CD4-positive, CD25-positive, alpha-beta regulatory T cell (primary cell): ENCODE data around the gene PCDHA3. TPM values are rescaled to one million over a fixed set of nuclear protein-coding genes. Genes with fewer than 3 reads are reported as not detected.
"Not testable (repeated sequence)": the region's sequence is repeated elsewhere in the genome, so short reads cannot be mapped to it uniquely, and the experiment has no call there.

Experiments
- ATAC-seq, 2 donors: fragments of 150-1000 bp; cut with Tn5 transposase; one replicate each; pipeline ENCODE4 v1.10.0; 2021; ENCODE audit warnings: low read depth in 2 of 2, moderate number of reproducible peaks in 2 of 2, moderate library complexity in 1 of 2
- DNase-seq, 3 donors: peaks; one replicate each; pipeline versions ENCODE4 v3.0.0 to v3.0.0-alpha.2; 2012 to 2022; ENCODE audit warnings: mixed read lengths in 1 of 3
- H3K27ac ChIP-seq: one replicate; pipeline ENCODE4 v1.7.0; 2013; ENCODE audit warnings: mild to moderate bottlenecking, low read length; ENCODE audit not compliant: insufficient read depth, poor library complexity, severe bottlenecking
- H3K27me3 ChIP-seq: one replicate; pipeline ENCODE4 v1.7.0; 2013; ENCODE audit warnings: low read length; ENCODE audit not compliant: control insufficient read depth, insufficient read depth
- H3K36me3 ChIP-seq: one replicate; pipeline ENCODE4 v1.7.0; 2013; ENCODE audit warnings: mild to moderate bottlenecking, low read length, moderate library complexity; ENCODE audit not compliant: control insufficient read depth, insufficient read depth
- H3K4me1 ChIP-seq: 2 replicates; pipeline ENCODE4 v1.7.0; 2013; ENCODE audit warnings: mild to moderate bottlenecking, low read length; ENCODE audit not compliant: insufficient read depth, control insufficient read depth, poor library complexity, severe bottlenecking
- H3K4me3 ChIP-seq: one replicate; pipeline ENCODE4 v1.7.0; 2013; ENCODE audit warnings: low read depth, mild to moderate bottlenecking, low read length, moderate library complexity
- H3K9me3 ChIP-seq, 2 experiments: 1 replicate in 1 of 2; 2 replicates in 1 of 2; pipeline ENCODE4 v1.7.0; 2013; ENCODE audit warnings: low read length in 2 of 2, mild to moderate bottlenecking in 1 of 2, moderate library complexity in 1 of 2; ENCODE audit not compliant: control insufficient read depth in 2 of 2
- H3K27ac Mint-ChIP-seq, 3 donors: one replicate each; pipeline ENCODE4 v1.8.0; 2020 to 2022; ENCODE audit warnings: mild to moderate bottlenecking in 3 of 3, mixed read lengths in 3 of 3, moderate library complexity in 2 of 3
- H3K27me3 Mint-ChIP-seq: one replicate; pipeline ENCODE4 v1.8.0; 2022; ENCODE audit warnings: mild to moderate bottlenecking, mixed read lengths
- H3K36me3 Mint-ChIP-seq: one replicate; pipeline ENCODE4 v1.8.0; 2020; ENCODE audit warnings: mixed read lengths
- H3K4me1 Mint-ChIP-seq, 4 donors: one replicate each; pipeline ENCODE4 v1.8.0; 2020 to 2022; ENCODE audit warnings: mixed read lengths in 4 of 4, mild to moderate bottlenecking in 1 of 4
- H3K4me3 Mint-ChIP-seq, 4 donors: one replicate each; pipeline ENCODE4 v1.8.0; 2020 to 2022; ENCODE audit warnings: mild to moderate bottlenecking in 4 of 4, mixed read lengths in 4 of 4, moderate library complexity in 3 of 4
- H3K9me3 Mint-ChIP-seq, 7 donors: one replicate each; pipeline ENCODE4 v1.8.0; 2020 to 2022; ENCODE audit warnings: mixed read lengths in 7 of 7, mild to moderate bottlenecking in 3 of 7, moderate library complexity in 2 of 7
- polyA plus RNA-seq, 4 donors: library from polyadenylated mRNA; unstranded; fragments of 300-500 nt; fragmentation: Illumina TruSeq; gene quantifications; one replicate each; pipeline ENCODE4 v1.2.3, GENCODE V29; 2021
- total RNA-seq: library from RNA; stranded (reverse); gene quantifications from one replicate; pipeline ENCODE4 v1.2.3, GENCODE V29; 2022

PCDHA3 gene
- total and polyA plus RNA-seq, 5 donors from 2014 or later: not detected

DNA sequence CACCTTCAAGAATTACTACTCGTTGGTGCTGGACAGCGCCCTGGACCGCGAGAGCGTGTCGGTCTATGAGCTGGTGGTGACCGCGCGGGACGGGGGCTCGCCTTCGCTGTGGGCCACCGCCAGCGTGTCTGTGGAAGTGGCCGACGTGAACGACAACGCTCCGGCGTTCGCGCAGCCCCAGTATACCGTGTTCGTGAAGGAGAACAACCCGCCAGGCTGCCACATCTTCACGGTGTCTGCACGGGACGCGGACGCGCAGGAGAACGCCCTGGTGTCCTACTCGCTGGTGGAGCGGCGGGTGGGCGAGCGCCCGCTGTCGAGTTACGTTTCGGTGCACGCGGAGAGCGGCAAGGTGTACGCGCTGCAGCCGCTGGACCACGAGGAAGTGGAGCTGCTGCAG, 22.1 kb downstream of the PCDHA3 start:
- not testable (repeated sequence) for H3K4me1 ChIP-seq, H3K27ac Mint-ChIP-seq, H3K27me3 ChIP-seq, H3K36me3 ChIP-seq, H3K36me3 Mint-ChIP-seq, H3K4me1 Mint-ChIP-seq, H3K4me3 ChIP-seq, ATAC-seq, H3K27ac ChIP-seq, H3K27me3 Mint-ChIP-seq, H3K4me3 Mint-ChIP-seq, DNase-seq
- peaks cover 19 to 35% of the 10 kb centered on the region in 2 experiments for H3K9me3 ChIP-seq
- peaks cover 0 to 27% (median 5%) of the 10 kb centered on the region in 7 donors for H3K9me3 Mint-ChIP-seq

DNA sequence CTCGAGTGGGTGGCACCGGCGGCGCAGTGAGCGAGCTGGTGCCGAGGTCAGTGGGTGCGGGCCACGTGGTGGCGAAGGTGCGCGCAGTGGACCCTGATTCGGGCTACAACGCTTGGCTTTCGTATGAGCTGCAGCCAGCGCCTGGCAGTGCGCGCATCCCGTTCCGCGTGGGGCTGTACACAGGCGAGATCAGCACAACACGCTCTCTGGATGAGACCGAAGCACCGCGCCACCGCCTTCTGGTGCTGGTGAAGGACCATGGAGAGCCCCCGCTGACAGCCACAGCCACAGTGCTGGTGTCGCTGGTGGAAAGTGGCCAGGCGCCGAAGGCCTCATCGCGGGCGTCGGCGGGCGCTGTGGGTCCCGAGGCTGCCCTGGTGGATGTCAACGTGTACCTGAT, 22.6 kb downstream of the PCDHA3 start:
- Mint-ChIP-seq H3K27ac (no peak overlapping the region), H3K9me3 (peaks cover 0 to 25% (median 6%) of the 10 kb centered on the region in 7 donors), H3K27me3 (peaks cover 4% of the 10 kb centered on the region), H3K36me3 (no peaks in the 10 kb centered on the region), H3K4me3 (no peak overlapping the region), H3K4me1 (no peaks in the 10 kb centered on the region)
- Histone ChIP-seq H3K36me3 (no peaks in the 10 kb centered on the region), H3K27ac (no peak overlapping the region), H3K4me3 (no peak overlapping the region), H3K27me3 (peaks cover 2% of the 10 kb centered on the region), H3K4me1 (no peaks in the 10 kb centered on the region), H3K9me3 (peaks cover 19 to 35% of the 10 kb centered on the region in 2 experiments)
- no peak for DNase-seq
- no peak for ATAC-seq

DNA sequence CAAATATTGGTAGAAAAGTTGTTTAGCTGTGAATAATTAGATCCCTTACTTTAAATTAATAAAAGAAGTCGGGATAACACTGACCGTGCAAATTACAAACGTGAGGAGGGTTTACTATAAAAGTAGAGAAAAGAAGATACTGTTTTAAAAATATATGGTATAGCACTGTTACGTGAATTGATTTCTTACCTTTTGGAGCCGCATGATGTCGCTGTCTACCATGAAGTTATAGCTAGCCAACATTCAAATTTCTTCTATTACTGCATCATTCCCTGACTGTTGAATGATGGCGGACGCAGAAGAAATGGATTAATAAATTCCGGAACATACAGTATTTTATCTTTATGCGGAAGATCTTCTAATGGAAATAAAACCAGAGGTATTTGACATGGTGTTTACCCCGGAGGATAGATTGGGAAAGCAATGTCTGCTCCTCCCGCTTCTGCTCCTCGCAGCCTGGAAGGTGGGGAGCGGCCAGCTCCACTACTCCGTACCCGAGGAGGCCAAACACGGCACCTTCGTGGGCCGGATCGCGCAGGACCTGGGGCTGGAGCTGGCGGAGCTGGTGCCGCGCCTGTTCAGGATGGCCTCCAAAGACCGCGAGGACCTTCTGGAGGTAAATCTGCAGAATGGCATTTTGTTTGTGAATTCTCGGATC, 27.0 kb downstream of the PCDHA3 start, which contains the start of gene PCDHA6:
Gene PCDHA6, plus strand, starts transcription at position 257 of the 658 bp plus-strand sequence. Its CDS starts 132 bp downstream, at position 389.
- Mint-ChIP-seq H3K27ac (no peak within 1 kb of the TSS), H3K9me3 (peaks cover 2 to 35% (median 4%) of the 10 kb centered on the region in 7 donors), H3K27me3 (peaks cover 4% of the 10 kb centered on the region), H3K4me3 (no peak within 1 kb of the TSS), H3K4me1 (no peaks in the 10 kb centered on the region), H3K36me3 (no peaks in the 10 kb centered on the region)
- H3K27ac ChIP-seq: no peak within 1 kb of the TSS
- no peaks in the 10 kb centered on the region for H3K4me1 ChIP-seq
- H3K4me3 ChIP-seq: no peak within 1 kb of the TSS
- peaks cover 4% of the 10 kb centered on the region for H3K27me3 ChIP-seq
- ATAC-seq (no peak), DNase-seq (no peak)
- no peaks in the 10 kb centered on the region for H3K36me3 ChIP-seq
- peaks cover 11 to 30% of the 10 kb centered on the region in 2 experiments for H3K9me3 ChIP-seq

DNA sequence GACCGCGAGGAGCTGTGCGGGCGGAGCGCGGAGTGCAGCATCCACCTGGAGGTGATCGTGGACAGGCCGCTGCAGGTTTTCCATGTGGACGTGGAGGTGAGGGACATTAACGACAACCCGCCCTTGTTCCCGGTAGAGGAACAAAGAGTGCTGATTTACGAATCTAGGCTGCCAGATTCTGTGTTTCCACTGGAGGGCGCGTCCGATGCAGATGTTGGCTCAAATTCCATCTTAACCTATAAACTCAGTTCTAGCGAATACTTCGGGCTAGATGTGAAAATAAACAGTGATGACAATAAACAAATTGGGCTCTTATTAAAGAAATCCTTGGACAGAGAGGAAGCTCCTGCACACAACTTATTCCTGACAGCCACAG, 27.5 kb downstream of the PCDHA3 start:
- Histone ChIP-seq H3K27ac (no peak overlapping the region), H3K9me3 (peaks cover 11 to 27% of the 10 kb centered on the region in 2 experiments), H3K4me1 (no peaks in the 10 kb centered on the region), H3K4me3 (no peak overlapping the region), H3K36me3 (no peaks in the 10 kb centered on the region), H3K27me3 (peaks cover 4% of the 10 kb centered on the region)
- Mint-ChIP-seq H3K4me3 (no peak overlapping the region), H3K27me3 (peaks cover 9% of the 10 kb centered on the region), H3K27ac (no peak overlapping the region), H3K36me3 (no peaks in the 10 kb centered on the region), H3K4me1 (no peaks in the 10 kb centered on the region), H3K9me3 (peaks cover 2 to 37% (median 5%) of the 10 kb centered on the region in 7 donors)
- DNase-seq (no peak), ATAC-seq (no peak)

DNA sequence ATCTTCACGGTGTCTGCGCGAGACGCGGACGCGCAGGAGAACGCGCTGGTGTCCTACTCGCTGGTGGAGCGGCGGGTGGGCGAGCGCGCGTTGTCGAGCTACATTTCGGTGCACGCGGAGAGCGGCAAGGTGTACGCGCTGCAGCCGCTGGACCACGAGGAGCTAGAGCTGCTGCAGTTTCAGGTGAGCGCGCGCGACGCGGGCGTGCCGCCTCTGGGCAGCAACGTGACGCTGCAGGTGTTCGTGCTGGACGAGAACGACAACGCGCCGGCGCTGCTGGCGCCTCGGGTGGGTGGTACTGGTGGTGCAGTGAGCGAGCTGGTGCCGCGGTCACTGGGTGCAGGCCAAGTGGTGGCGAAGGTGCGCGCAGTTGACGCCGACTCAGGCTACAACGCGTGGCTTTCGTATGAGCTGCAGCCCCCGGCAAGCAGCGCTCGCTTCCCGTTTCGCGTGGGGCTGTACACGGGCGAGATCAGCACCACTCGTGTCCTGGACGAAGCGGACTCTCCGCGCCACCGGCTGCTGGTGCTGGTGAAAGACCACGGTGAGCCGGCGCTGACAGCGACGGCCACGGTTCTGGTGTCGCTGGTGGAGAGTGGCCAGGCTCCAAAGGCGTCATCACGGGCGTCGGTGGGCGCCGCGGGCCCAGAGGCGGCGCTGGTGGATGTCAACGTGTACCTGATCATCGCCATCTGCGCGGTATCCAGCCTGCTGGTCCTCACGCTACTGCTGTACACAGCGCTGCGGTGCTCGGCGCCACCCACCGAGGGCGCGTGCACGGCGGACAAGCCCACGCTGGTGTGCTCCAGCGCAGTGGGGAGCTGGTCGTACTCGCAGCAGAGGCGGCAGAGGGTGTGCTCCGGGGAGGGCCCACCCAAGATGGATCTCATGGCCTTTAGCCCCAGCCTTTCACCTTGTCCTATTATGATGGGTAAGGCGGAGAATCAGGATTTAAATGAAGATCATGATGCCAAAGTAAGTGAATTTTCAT, 28.9 kb downstream of the PCDHA3 start:
- H3K9me3 Mint-ChIP-seq: peaks cover 2 to 40% (median 6%) of the 10 kb centered on the region in 7 donors
- H3K27ac ChIP-seq, H3K36me3 Mint-ChIP-seq, H3K27me3 ChIP-seq, H3K4me1 ChIP-seq, ATAC-seq, H3K36me3 ChIP-seq, H3K4me3 Mint-ChIP-seq, H3K4me1 Mint-ChIP-seq, H3K27ac Mint-ChIP-seq, H3K27me3 Mint-ChIP-seq, H3K4me3 ChIP-seq, DNase-seq: not testable (repeated sequence)
- peaks cover 16 to 24% of the 10 kb centered on the region in 2 experiments for H3K9me3 ChIP-seq

DNA sequence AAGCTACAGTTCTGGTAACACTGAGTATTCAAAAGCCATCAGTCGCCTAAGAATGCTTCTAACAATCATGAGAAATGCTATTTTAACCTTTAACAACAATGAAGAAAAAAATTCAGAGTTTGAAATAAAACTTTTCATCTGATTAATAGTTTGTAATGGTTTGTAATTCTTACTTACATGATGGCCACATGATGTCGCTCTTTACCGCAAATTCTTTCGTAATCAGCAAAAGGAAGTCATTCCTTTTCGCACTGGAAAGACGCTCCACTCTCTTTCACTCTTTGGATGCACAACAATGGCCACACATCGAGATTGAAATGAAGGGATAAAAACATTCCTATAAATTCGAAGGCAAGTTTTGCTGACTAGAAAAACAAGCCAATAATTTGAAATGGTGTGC, 33.1 kb downstream of the PCDHA3 start, which contains the start of gene PCDHA7:
Gene PCDHA7, plus strand, starts transcription at position 277 of the 400 bp plus-strand sequence. Its CDS starts 115 bp downstream, at position 392.
- Mint-ChIP-seq H3K27ac (no peak within 1 kb of the TSS), H3K4me1 (no peaks in the 10 kb centered on the region), H3K9me3 (peaks cover 1 to 28% (median 5%) of the 10 kb centered on the region in 7 donors), H3K4me3 (no peak within 1 kb of the TSS), H3K27me3 (peaks cover 5% of the 10 kb centered on the region), H3K36me3 (no peaks in the 10 kb centered on the region)
- Histone ChIP-seq H3K27me3 (peaks cover 3% of the 10 kb centered on the region), H3K4me3 (no peak within 1 kb of the TSS), H3K27ac (no peak within 1 kb of the TSS), H3K4me1 (no peaks in the 10 kb centered on the region), H3K9me3 (peaks cover 12 to 22% of the 10 kb centered on the region in 2 experiments), H3K36me3 (no peaks in the 10 kb centered on the region)
- no peak for DNase-seq
- no peak for ATAC-seq

DNA sequence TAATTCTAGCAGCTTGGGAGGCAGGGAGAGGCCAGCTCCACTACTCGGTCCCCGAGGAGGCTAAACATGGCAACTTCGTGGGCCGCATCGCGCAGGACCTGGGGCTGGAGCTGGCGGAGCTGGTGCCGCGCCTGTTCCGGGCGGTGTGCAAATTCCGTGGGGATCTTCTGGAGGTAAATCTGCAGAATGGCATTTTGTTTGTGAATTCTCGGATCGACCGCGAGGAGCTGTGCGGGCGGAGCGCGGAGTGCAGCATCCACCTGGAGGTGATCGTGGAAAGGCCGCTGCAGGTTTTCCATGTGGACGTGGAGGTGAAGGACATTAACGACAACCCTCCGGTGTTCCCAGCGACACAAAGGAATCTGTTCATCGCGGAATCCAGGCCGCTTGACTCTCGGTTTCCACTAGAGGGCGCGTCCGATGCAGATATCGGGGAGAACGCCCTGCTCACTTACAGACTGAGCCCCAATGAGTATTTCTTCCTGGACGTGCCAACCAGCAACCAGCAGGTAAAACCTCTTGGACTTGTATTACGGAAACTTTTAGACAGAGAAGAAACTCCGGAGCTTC, 33.7 kb downstream of the PCDHA3 start:
- H3K27ac Mint-ChIP-seq, ATAC-seq, DNase-seq, H3K27ac ChIP-seq, H3K36me3 ChIP-seq, H3K4me3 Mint-ChIP-seq, H3K4me1 ChIP-seq, H3K36me3 Mint-ChIP-seq, H3K27me3 ChIP-seq, H3K27me3 Mint-ChIP-seq, H3K4me1 Mint-ChIP-seq, H3K4me3 ChIP-seq: not testable (repeated sequence)
- peaks cover 12 to 22% of the 10 kb centered on the region in 2 experiments for H3K9me3 ChIP-seq
- peaks cover 1 to 27% (median 5%) of the 10 kb centered on the region in 7 donors for H3K9me3 Mint-ChIP-seq
